HG03575 (cell line): ENCODE results near the gene FYB1.

Experiments
- ATAC-seq: cut with Tn5 transposase; IDR thresholded peaks from one replicate; pipeline ENCODE4 v1.9.1; 2021; ENCODE audit not compliant: unreplicated experiment, insufficient number of reproducible peaks, low FRiP score; ENCODE audit errors: extremely low read depth

Gene FYB1

DNA sequence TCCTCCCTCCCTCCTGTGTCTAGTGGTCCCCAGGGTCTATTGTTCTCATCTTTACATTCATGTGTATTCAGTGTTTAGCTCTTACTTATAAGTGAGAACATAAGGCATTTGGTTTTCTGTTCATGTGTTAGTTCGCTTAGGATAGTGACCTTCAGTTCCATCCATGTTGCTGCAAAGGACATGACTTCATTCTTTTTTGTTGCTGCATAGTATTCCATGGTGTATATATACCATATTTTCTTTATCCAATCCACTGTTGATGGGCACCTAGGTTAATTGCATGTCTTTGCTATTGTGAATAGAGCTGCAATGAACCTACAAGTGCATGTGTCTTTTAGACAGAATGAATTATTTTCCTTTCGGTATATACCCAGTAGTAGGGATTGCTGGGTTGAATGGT, 46.8 kb downstream of the FYB1 start:
- no peak for ATAC-seq

- no peak for ATAC-seq
Measured at GRCh38 chr5:39171647-39172046, 47.7 kb downstream of the FYB1 start.

GRCh38 chr5:39169081-39169480, 50.3 kb downstream of the FYB1 start:
- ATAC-seq: no peak

- no peak for ATAC-seq
Measured at GRCh38 chr5:39167972-39168342, 51.4 kb downstream of the FYB1 start.

DNA sequence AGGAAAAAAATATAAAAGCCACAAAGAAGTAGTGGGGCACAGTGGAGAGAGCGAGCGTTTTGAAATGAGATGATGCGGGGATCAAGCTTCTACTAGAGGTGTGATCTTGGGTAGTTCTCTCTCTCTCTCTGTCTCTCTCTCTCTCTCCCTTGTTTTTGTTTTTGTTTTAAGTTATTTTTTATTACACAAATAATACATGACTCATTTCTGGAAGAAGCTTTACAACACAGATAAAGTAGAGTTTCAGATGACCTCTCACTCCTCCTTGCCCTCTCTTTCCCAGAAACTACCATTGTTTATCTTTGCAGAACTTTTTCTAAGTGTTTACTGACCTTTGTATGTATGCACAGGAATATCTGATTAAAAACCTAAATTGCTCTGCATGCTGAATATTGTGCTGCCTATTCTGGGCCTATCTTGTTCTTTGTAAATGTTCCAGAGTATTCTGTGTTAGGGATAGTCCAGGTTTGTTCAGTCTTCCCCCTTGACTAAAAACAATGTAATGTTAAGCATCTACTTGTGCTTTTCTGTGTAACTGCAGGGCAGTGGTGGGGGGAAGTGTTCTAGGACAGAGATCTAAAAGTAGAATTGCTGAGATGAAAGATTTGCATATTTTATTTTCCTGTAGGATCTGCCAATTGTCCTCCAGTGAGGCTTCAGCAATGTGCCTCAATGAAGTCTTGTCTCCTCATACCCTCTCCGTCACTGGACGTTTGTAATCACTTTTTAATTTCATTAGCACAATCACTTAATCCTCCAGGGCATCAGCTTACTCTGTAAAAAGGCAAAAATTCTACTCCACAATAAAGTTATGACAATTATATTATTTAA, 52.0 kb downstream of the FYB1 start:
- no peak for ATAC-seq

GRCh38 chr5:39164529-39165402, 54.6 kb downstream of the FYB1 start:
- no peak for ATAC-seq

- ATAC-seq: no peak
Measured at GRCh38 chr5:39164016-39164415, 55.3 kb downstream of the FYB1 start.

DNA sequence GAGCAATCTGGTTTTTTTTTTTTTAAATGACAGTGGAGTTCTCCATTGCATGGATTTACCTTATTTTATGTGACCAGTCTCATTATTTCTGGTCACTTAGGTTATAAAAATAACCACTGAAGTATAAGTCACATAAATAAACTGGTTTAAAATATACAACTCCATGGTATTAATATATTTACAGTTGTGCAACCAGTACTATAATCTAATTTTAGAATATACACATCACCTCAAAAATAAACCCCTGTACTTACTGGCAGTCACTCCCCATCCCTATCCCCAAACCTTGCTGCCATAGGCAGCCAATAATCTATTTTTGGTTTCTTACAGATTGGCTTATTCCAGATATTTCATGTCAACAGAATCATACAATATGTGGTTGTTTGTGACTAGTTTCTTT, 57.8 kb downstream of the FYB1 start:
- no peak for ATAC-seq

DNA sequence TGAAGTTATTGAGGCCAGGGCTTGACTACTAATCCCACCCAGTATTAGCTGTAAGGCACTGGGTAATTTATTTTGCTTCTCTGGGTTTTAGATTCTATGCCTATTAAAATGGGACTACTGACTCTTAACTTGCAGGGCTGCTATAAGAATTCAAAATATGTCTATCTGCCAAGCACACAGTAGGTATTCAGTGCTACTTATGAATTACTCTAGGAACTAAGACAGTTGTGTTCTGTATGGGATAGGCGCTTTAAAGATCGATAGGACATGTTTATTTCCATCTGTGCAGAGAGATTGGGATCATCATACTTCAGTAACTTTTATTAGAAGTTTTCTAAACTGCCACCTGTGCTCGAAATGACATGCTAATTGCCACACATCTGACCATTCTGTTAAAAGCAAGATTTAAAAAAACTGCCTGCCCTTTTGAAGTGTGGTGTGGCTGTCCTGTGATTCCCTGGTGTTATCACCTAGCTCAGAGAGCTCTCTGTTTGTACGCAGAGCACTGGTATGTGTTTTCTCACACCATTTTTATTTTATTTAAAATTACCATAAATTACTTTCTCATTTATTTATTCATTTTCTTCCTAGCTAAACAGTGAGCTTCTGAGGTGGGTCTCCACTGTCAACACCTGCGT, 58.7 kb downstream of the FYB1 start:
- no peak for ATAC-seq

- ATAC-seq: no peak
Measured at GRCh38 chr5:39159811-39160490, 59.4 kb downstream of the FYB1 start.

GRCh38 chr5:39158786-39159185, 60.6 kb downstream of the FYB1 start:
- no peak for ATAC-seq

DNA sequence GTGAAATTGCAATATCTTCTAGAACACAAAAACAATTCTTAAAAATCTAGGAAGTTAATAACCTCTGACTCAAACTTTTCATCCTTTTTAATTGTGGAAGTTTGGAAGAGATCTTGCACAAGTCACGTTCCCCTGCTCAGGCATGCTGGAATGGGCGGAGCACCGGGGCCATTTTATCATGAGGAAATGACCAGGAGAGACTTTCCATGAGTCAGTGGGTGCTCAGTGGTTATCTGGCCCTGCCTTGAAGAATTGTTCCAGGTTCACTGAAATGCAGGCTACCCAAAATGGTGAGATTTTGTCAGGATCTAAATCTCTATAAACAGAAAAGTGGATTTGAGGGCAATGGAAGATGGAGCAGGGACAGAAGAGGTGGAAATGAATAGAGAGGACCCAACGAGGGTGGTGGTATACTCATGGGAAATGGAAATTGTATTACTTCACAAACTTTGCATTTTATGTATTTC, 61.2 kb downstream of the FYB1 start:
- no peak for ATAC-seq

DNA sequence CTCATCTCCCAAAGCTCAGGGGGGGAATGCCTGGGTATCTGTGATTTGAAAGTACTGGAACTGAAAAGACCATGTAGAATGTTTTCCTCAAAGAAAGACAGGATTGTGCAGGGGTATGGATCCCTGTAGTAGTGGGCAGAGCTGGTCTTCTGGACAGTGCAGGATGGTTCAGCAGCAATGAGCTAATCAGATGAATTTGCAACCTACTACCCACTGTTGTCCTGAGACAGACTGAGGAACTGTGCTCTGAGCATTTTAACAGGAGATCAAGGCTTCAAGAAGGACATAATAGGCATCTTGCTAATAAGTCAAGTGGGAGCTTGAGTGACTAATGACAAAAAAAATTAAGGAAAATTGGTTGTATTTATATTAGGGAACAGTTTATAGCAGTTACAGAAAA, 61.7 kb downstream of the FYB1 start:
- no peak for ATAC-seq

GRCh38 chr5:39156082-39156481, 63.3 kb downstream of the FYB1 start:
- ATAC-seq: no peak

DNA sequence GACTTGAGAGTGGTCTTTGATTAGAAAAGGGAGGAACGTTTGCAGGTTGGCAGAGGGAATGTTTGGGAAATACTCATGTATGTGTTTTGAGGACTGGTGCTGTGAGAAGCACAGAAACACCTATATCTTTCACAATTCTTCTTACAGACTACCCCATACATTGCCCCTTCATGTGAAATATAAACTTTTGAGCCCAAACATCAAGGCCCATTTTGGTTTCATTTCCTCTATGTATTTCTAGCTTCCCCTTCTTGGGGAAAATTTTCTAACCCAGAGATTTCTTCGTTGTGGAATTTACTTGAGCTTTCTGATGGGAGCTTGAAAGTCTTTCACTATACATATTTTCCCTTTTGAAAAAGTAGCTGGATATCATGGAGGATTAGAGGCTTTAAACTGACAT, 67.6 kb downstream of the FYB1 start:
- ATAC-seq: no peak

DNA sequence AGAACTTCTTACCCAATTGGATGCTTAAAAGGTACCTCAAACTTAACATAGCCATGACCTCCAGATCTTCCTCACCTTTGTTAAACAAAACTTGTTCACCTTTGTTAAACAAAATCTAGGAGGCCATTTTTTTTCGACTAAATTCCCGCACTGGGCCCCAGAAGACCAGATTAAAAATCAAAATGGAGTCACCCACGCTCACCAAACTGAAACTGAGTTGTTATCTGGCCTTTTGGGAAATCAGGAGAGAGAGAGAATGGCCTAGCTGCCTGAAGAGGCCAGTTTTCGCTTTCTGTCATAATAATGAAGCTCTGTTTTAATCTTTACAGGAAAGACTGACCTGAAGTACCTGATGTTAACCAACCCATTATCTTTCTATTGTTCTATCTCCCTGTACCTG, 69.4 kb downstream of the FYB1 start:
- no peak for ATAC-seq

DNA sequence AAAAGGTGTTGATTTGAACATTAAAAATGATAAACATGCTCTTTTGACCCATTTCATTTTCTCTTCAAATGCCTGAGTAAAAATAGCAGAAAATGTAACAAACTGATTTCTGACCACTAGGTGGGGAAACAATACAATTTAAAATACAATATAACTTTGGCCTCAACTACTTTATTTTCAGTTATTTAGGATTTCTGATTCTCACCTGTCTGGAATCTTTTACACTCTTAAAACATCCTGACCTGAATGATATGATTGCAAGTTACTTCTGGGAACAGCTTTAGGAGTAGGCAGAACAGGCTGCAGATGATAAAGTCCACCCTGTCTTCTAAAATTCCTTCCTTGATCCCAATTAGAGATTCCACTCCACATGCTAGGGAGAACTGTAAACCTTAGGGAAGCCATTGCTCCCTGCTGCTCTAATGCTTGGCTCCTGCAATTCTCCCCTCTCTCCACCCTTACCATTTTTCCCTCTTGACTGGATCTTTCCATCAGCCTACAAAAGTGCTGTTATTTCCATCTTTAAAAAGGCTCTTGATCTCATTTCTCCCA, 70.3 kb downstream of the FYB1 start:
- no peak for ATAC-seq

DNA sequence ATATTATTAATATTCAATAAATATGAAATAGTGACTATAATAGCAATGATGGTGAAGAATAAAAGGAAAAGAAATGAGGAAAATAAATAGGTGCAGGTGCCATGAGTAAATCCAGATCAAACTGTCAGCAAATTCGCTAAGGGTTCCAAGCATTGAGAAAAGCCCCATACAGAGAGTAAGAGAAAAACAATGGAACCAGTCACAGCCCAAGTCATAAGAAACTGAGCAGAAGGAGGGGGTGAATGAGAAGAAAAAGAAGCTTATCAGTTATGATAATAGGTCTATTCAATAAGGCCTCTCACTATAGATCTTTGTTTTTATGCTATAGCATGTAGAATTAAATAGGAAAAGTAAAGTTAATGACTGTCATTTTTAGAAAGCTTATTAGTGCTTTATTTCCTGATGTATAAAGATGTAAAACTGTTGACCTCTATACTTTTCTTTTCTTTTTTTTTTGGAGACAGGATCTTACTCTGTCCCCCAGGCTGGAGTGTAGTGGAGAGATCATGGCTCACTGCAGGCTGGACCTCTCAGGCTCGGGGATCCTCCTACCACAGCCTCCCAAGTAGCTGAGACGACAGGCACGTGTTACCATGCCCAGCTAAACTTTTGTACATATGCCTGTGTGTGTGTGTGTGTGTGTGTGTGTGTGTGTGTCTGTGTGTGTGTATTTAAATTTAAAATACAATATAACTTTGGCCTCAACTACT, 72.4 kb downstream of the FYB1 start:
- no peak for ATAC-seq
